ENCODE measurements around the gene MELTF.

MELTF gene

GRCh38 chr3:197008436-197009209, 21.0 kb downstream of the MELTF start:
- ATAC-seq = no peak
- TF ChIP-seq ZC3H10 (CRISPR knock-in tag; IDR thresholded peaks at IDR 0.05) = no peak

- TF ChIP-seq BACH2 (CRISPR knock-in tag; IDR thresholded peaks at IDR 0.05; ENCODE audit: borderline replicate concordance) (no peak), PATZ1 (CRISPR knock-in tag; IDR thresholded peaks at IDR 0.05; ENCODE audit: borderline replicate concordance) (no peak), CREB5 (CRISPR knock-in tag; IDR thresholded peaks at IDR 0.05; ENCODE audit: low read depth) (no peak), CSRNP3 (CRISPR knock-in tag; IDR thresholded peaks at IDR 0.05) (no peak), RARB (CRISPR knock-in tag; IDR thresholded peaks at IDR 0.05) (no peak), ZFP30 (CRISPR knock-in tag; IDR thresholded peaks at IDR 0.05) (no peak), ZNF565 (CRISPR knock-in tag; conservative IDR thresholded peaks at IDR 0.05; ENCODE audit: low read depth) (no peak), SNAI2 (CRISPR knock-in tag; IDR thresholded peaks at IDR 0.05) (no peak), ESRRG (CRISPR knock-in tag; IDR thresholded peaks at IDR 0.05) (no peak), ZFP3 (CRISPR knock-in tag; IDR thresholded peaks at IDR 0.05) (no peak), ZC3H10 (CRISPR knock-in tag; IDR thresholded peaks at IDR 0.05) (no peak), OSR1 (CRISPR knock-in tag; IDR thresholded peaks at IDR 0.05) (no peak), ARNTL (CRISPR knock-in tag; IDR thresholded peaks at IDR 0.05; ENCODE audit: borderline replicate concordance, low read depth) (no peak), CSDC2 (CRISPR knock-in tag; IDR thresholded peaks at IDR 0.05) (no peak), GLIS3 (CRISPR knock-in tag; IDR thresholded peaks at IDR 0.05) (no peak), TSHZ2 (CRISPR knock-in tag; IDR thresholded peaks at IDR 0.05) (no peak), PPARA (CRISPR knock-in tag; IDR thresholded peaks at IDR 0.05; ENCODE audit: borderline replicate concordance) (no peak), TOX (CRISPR knock-in tag; IDR thresholded peaks at IDR 0.05; ENCODE audit: borderline replicate concordance) (no peak)
- ATAC-seq = no peak
Measured at GRCh38 chr3:197007953-197008352, 21.7 kb downstream of the MELTF start.

- TF ChIP-seq CREB5 (CRISPR knock-in tag; IDR thresholded peaks at IDR 0.05; ENCODE audit: low read depth) = no peak
- TF ChIP-seq ARNTL (CRISPR knock-in tag; IDR thresholded peaks at IDR 0.05; ENCODE audit: borderline replicate concordance, low read depth) = no peak
- TF ChIP-seq POU6F1 (CRISPR knock-in tag; IDR thresholded peaks at IDR 0.05; ENCODE audit: borderline replicate concordance, low read depth) = no peak
- no peak for ATAC-seq
Measured at GRCh38 chr3:197007296-197007940, 22.2 kb downstream of the MELTF start.
